ENCODE data around the gene OVOL1. TPM values are rescaled to one million over a fixed set of nuclear protein-coding genes. Genes with fewer than 3 reads are reported as not detected.

OVOL1 gene
- total and polyA plus RNA-seq, 4 donors, result 0.09 TPM; not detected in 3

DNA sequence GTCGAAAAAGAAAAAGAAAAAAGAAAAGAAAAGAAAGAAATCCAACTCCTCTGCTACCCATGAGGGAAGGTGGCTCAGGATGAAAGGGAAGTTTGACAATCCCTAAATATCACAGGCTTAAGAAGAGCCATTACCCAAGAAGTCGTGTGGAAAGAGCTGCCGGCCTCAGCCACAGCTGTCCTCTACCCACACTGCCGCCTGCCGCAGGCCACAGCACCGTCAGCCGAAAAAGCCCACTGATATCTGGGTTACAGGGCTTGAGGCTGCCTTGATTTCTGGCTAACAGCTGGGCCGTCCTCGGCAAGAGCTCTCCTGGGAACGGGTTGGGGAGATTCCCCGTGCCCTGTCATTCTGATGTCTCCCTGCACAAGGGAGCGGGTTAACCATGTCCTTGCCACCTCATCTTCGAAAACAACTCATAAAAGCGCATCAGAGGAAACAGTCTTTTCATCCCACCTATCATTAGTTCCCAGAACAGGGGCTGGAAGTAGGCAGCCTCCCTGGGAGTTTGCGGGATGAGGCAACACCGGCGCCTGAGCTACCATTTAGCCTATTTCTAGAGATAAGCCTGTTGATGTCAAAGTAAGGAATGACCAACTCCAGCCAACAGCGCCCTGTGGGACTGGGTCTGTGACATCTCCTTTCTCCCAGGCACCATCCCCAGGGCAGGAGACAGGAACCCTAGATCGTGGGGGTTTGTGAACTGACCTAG is 25.1 kb downstream of the OVOL1 start:
- Histone ChIP-seq H3K27ac (ENCODE audit: low read depth, low read length) (no peak overlapping the region), H3K36me3 (ENCODE audit: control insufficient read depth, insufficient read depth, low read length) (peaks cover 3% of the 10 kb centered on the region)
- DNase-seq (ENCODE audit: low read depth in 4 of 6, low spot score in 6 of 6), result peak in 1 of 6 donors; percentile 5

DNA sequence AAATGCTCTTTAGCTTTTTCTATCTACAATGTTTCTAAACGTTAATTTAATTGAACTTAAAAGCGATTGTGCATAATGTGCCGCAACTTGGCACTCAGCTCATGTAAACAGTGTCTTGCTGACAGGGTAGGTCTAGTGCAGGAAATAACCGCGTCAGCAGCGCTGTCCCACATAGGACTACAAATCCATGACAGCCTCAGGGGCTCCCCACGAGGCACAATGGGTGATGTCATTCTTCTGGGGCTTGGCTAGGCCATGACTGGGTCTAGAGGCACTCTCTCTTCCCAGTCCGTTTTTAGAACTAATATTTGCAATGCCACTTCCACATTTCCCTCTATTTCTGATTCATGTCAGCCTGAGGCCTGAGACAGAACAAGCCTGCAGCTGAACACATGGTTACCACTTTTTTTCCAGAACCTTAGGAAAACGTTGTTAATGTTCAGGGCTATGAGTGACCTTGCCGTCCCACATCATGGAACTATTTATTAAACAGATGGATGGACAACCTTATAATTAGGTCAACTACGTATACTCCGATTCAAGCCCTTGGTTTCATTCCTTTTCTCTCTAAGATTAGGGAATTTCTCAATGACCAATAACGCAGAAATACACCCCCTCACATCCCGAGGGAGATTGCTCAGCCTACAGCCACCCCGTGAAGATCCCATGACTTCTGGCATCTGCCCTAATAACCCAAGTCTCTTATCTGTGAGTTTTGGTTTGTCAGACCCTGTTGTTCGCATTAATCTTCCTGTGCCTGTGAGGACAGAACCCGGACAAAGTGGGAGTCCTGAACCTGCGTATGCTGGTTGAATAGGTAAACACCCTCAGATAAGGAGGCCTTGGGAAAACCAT is 27.5 kb downstream of the OVOL1 start:
- 74% methylated on average over 7 of the region's 18 CpGs for WGBS (ENCODE audit: insufficient coverage)
- no peaks in the 10 kb centered on the region for H3K9me3 ChIP-seq (ENCODE audit: control insufficient read depth, insufficient read depth, low read length)
- H3K4me1 ChIP-seq (ENCODE audit: control insufficient read depth, insufficient read depth, low read length), result peaks cover 18% of the 10 kb centered on the region
- H3K27me3 ChIP-seq (ENCODE audit: control insufficient read depth, insufficient read depth, low read length), result no peaks in the 10 kb centered on the region
- no peak overlapping the region for H3K27ac ChIP-seq (ENCODE audit: low read depth, low read length)
- peak in 2 of 6 donors; percentile 24 to 37 for DNase-seq (ENCODE audit: low read depth in 4 of 6, low spot score in 6 of 6)
- H3K4me3 ChIP-seq (ENCODE audit: low read depth, low read length), result no peak overlapping the region
- H3K36me3 ChIP-seq (ENCODE audit: control insufficient read depth, insufficient read depth, low read length), result peaks cover 3% of the 10 kb centered on the region

More for the DNA sequence above, 25.1 kb downstream of the OVOL1 start:
- Histone ChIP-seq H3K27me3 (ENCODE audit: control insufficient read depth, insufficient read depth, low read length) (no peaks in the 10 kb centered on the region), H3K9me3 (ENCODE audit: control insufficient read depth, insufficient read depth, low read length) (no peaks in the 10 kb centered on the region), H3K4me3 (ENCODE audit: low read depth, low read length) (no peak overlapping the region), H3K4me1 (ENCODE audit: control insufficient read depth, insufficient read depth, low read length) (peaks cover 9% of the 10 kb centered on the region)
- WGBS (ENCODE audit: insufficient coverage), result 52% methylated on average over 10 of the region's 19 CpGs

DNA sequence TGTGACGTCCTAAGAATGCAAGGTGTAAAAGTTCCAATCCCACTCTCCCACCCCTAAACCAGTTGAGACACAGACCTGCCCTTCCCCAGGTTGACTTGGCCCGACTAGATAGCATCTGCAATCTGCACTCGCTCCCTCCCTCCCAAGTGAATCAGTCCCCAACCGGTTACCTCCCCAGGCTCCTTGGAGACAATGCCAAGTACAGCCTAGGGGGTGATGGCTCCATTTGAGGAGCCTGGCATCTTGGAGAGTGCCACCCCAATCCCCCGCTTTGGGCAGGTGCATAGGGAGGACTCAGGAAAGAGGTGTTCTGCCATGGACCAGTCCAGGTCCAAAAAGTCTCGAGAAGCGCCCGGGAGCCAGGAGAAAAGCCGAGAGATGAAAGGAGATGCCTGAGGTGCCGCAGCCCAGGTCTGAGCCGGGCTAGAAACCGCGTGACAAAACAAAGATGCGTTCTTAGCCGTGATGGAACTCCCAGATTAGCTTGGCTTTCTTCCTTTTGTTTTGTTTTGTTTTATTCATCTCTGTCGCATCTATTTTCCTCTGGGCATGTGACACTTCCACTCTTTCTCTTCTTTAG is 28.2 kb downstream of the OVOL1 start:
- H3K4me3 ChIP-seq (ENCODE audit: low read depth, low read length), result no peak overlapping the region
- H3K36me3 ChIP-seq (ENCODE audit: control insufficient read depth, insufficient read depth, low read length), result peaks cover 3% of the 10 kb centered on the region
- DNase-seq (ENCODE audit: low read depth in 4 of 6, low spot score in 6 of 6), result no peak
- no peak overlapping the region for H3K27ac ChIP-seq (ENCODE audit: low read depth, low read length)
- 75% methylated on average over 14 of the region's 16 CpGs for WGBS (ENCODE audit: insufficient coverage)
- no peaks in the 10 kb centered on the region for H3K27me3 ChIP-seq (ENCODE audit: control insufficient read depth, insufficient read depth, low read length)
- H3K9me3 ChIP-seq (ENCODE audit: control insufficient read depth, insufficient read depth, low read length), result no peaks in the 10 kb centered on the region
- peaks cover 18% of the 10 kb centered on the region for H3K4me1 ChIP-seq (ENCODE audit: control insufficient read depth, insufficient read depth, low read length)

DNA sequence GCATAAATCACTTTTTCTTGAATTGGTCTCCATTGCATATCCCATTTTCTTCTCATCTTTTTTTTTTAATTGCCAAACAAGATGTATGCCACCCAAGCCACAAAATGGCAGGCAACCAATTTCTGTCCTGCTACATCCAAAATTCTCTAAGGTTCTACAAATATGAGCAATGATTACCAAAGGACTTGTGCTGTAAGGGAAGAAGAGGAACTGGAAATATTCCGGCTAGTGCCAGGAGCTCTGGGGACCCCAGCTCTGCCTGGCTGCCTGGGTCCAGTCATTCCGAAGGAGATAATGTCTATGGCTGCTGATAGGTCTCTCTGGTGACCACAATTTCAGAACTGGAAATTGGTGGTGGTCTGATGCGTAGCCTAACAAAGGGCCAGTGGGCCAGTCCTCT is 29.8 kb downstream of the OVOL1 start:
- Histone ChIP-seq H3K4me1 (ENCODE audit: control insufficient read depth, insufficient read depth, low read length) (peaks cover 15% of the 10 kb centered on the region), H3K4me3 (ENCODE audit: low read depth, low read length) (no peak overlapping the region), H3K36me3 (ENCODE audit: control insufficient read depth, insufficient read depth, low read length) (peaks cover 3% of the 10 kb centered on the region), H3K27ac (ENCODE audit: low read depth, low read length) (no peak overlapping the region), H3K27me3 (ENCODE audit: control insufficient read depth, insufficient read depth, low read length) (no peaks in the 10 kb centered on the region), H3K9me3 (ENCODE audit: control insufficient read depth, insufficient read depth, low read length) (no peaks in the 10 kb centered on the region)
- no peak for DNase-seq (ENCODE audit: low read depth in 4 of 6, low spot score in 6 of 6)
- 94% methylated on average over 3 of the region's 3 CpGs for WGBS (ENCODE audit: insufficient coverage)

DNA sequence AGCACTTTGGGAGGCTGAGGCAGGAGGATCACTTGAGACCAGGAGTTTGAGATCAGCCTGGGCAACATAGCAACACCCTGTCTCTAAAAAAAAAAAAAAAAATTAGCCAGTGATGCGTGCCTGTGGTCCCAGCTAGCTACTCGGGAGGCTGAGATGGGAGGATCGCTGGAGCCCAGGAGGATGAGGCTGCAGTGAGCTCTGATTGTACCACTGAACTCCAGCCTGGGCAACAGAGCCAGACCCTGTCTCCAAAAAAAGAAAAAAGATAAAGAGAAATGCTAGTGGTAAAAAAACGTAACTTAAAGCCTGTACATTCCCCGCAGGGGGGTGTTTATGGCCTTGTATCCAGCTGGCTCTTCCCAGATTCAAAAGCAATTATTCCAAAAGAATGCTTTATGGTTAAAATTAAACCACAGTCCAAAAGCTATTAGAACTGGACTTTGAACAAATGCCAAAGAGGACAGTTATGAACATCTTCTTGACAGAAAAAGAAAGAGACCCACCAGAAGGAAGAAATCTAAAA is 30.5 kb downstream of the OVOL1 start:
- WGBS (ENCODE audit: insufficient coverage), result 93% methylated on average over 3 of the region's 5 CpGs

DNA sequence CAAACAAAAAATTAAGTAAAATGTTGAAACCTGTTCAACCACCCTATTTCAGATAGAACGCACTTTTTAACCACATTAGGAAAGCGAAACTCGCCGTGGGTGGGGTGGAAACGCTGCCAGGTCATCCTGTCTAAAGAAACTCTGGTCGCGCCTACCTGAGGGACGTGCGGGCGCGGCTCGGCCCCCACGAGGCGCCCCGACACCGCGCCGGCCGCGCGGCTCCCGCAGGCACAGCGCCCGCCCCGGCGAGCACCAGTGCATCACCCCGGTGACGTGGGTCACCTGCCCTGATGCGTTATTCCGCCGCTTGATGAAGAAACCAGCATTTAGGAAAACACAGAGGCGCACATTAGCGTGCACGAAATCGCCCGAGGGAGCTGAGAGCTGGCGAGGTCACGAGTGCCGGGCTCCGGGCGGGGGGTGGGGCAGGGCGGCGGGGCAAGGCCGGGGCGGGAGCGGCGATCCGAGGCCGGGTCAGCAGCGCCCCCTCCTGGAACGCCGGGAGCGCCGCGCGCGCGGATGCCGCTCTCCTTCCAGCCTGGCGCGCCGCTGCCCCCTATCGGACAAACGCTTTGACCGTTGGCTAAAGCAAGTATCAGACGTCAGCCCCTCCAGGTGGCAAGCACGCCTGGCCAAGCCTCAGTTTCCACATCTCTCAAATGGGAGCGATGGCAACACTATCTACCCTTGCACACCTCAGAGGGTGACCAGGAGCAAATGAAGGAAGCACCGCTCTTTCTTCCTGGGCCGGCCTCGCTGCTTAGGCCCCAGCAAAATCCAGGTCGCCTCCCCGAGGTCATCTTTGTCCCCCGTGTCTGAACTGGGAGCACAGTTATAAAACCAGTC is 31.2 kb downstream of the OVOL1 start:
- H3K4me3 ChIP-seq (ENCODE audit: low read depth, low read length), result peak overlapping the region; percentile 56
- H3K36me3 ChIP-seq (ENCODE audit: control insufficient read depth, insufficient read depth, low read length), result peaks cover 3% of the 10 kb centered on the region
- H3K4me1 ChIP-seq (ENCODE audit: control insufficient read depth, insufficient read depth, low read length), result peaks cover 12% of the 10 kb centered on the region
- H3K27me3 ChIP-seq (ENCODE audit: control insufficient read depth, insufficient read depth, low read length), result no peaks in the 10 kb centered on the region
- no peaks in the 10 kb centered on the region for H3K9me3 ChIP-seq (ENCODE audit: control insufficient read depth, insufficient read depth, low read length)
- peak; percentile 61 to 95 (median 84) for DNase-seq (ENCODE audit: low read depth in 4 of 6, low spot score in 6 of 6)
- H3K27ac ChIP-seq (ENCODE audit: low read depth, low read length), result no peak overlapping the region
- 6% methylated on average over 73 of the region's 74 CpGs for WGBS (ENCODE audit: insufficient coverage)

More for the DNA sequence above, 30.5 kb downstream of the OVOL1 start:
- H3K36me3 ChIP-seq (ENCODE audit: control insufficient read depth, insufficient read depth, low read length), result peaks cover 3% of the 10 kb centered on the region
- H3K9me3 ChIP-seq (ENCODE audit: control insufficient read depth, insufficient read depth, low read length), result no peaks in the 10 kb centered on the region
- peak overlapping the region; percentile 56 for H3K4me3 ChIP-seq (ENCODE audit: low read depth, low read length)
- no peaks in the 10 kb centered on the region for H3K27me3 ChIP-seq (ENCODE audit: control insufficient read depth, insufficient read depth, low read length)
- peak in 1 of 6 donors; percentile 39 for DNase-seq (ENCODE audit: low read depth in 4 of 6, low spot score in 6 of 6)
- H3K4me1 ChIP-seq (ENCODE audit: control insufficient read depth, insufficient read depth, low read length), result peaks cover 12% of the 10 kb centered on the region
- H3K27ac ChIP-seq (ENCODE audit: low read depth, low read length), result no peak overlapping the region

DNA sequence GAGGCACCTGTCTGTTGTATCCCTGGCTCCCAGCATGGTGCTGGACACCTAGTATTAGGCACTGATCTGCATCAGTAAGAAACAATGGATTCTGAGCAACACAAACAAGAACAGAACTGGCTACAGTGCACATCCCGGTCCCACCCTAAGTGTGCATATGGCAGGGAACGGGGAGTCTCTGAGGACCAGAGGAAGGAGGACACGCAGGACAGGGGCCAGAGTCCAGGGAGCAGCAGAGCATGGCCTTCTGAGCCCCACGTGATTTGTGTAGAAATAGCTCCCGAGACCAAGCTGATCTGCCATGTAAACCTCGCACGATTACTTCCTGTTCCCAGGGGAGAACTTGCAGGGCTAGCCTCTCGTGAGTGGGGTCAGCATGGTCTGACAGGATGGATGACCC is 34.2 kb downstream of the OVOL1 start:
- no peak for DNase-seq (ENCODE audit: low read depth in 4 of 6, low spot score in 6 of 6)
- Histone ChIP-seq H3K9me3 (ENCODE audit: control insufficient read depth, insufficient read depth, low read length) (no peaks in the 10 kb centered on the region), H3K36me3 (ENCODE audit: control insufficient read depth, insufficient read depth, low read length) (no peaks in the 10 kb centered on the region), H3K4me3 (ENCODE audit: low read depth, low read length) (no peak overlapping the region), H3K27me3 (ENCODE audit: control insufficient read depth, insufficient read depth, low read length) (no peaks in the 10 kb centered on the region), H3K27ac (ENCODE audit: low read depth, low read length) (no peak overlapping the region), H3K4me1 (ENCODE audit: control insufficient read depth, insufficient read depth, low read length) (peaks cover 12% of the 10 kb centered on the region)
- WGBS (ENCODE audit: insufficient coverage), result 79% methylated on average over 8 of the region's 8 CpGs

DNA sequence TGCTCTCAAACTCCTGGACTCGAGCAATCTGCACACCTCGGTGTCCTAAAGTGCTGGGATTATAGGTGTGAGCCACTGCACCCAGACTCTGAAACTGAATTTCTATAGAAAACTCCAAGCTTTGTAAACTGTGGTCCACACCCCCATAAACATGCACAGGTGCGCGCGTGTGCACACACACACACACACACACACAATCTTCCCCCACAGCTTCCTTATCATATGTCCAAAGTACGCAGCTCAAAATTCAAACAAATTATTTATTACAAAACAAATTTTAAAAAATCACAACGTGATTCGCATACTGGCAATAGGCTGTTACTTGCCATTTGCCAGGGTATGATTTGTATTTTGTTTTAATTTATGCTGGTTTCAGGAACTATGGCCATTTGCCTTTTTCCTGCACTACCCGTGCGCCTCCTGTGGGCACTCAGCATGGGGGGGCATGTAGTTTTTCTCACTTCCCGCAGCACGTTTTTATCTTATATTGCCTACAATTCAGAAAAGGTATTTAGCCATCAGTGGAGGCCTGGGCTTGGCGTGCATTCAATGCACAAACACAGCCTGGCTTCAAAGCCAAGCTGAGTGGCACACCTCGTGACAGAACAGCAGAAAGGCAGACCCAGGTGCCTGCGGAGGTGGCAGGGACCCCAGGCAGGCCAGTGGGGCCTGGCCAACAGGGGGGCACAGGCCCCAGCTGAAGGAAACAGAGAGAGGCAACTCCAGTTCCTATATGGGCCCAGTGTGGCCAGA is 36.1 kb downstream of the OVOL1 start:
- H3K9me3 ChIP-seq (ENCODE audit: control insufficient read depth, insufficient read depth, low read length), result no peaks in the 10 kb centered on the region
- H3K4me1 ChIP-seq (ENCODE audit: control insufficient read depth, insufficient read depth, low read length), result peaks cover 4% of the 10 kb centered on the region
- no peaks in the 10 kb centered on the region for H3K27me3 ChIP-seq (ENCODE audit: control insufficient read depth, insufficient read depth, low read length)
- no peaks in the 10 kb centered on the region for H3K36me3 ChIP-seq (ENCODE audit: control insufficient read depth, insufficient read depth, low read length)
- 80% methylated on average over 10 of the region's 15 CpGs for WGBS (ENCODE audit: insufficient coverage)
- no peak overlapping the region for H3K4me3 ChIP-seq (ENCODE audit: low read depth, low read length)
- DNase-seq (ENCODE audit: low read depth in 4 of 6, low spot score in 6 of 6), result no peak
- no peak overlapping the region for H3K27ac ChIP-seq (ENCODE audit: low read depth, low read length)

Measured in spinal cord (tissue), 10 donors.